ENCODE results near the gene CXCL13.
A peak's percentile ranks its signal among the peaks of the same experiment; 100 is the strongest.
"Not testable (repeated sequence)": the region's sequence is repeated elsewhere in the genome, so short reads cannot be mapped to it uniquely, and the experiment has no call there.

The CXCL13 gene

GRCh38 chr4:77605210-77605902, at the start of gene CXCL13:
Gene CXCL13 (plus strand): TSS chr4:77605820. CDS start chr4:77605866, 46 bp downstream.
- DNase-seq (ENCODE audit: low read depth in 2 of 2), result no peak

GRCh38 chr4:77560170-77560569, 45.5 kb upstream of the CXCL13 start:
- DNase-seq (ENCODE audit: low read depth in 2 of 2), result no peak

DNA sequence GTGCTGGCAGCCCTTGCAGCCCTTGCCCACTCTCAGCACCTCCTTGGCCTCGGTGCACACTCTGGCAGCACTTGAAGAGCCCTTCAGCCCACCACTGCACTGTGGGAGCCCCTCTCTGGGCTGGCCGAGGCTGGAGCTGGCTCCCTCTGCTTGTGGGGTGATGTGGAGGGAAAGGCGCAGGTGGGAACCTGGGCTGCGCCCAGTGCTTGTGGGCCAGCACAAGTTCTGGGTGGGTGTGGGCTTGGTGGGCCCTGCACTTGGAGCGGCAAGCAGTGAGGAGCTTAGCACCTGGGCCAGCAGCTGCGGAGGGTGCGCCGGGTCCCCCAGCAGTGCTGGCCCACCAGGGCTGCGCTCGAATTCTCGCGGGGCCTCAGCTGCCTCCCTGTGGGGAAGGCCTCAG, 43.9 kb upstream of the CXCL13 start:
- not testable (repeated sequence) for DNase-seq (ENCODE audit: low read depth in 2 of 2)

DNA sequence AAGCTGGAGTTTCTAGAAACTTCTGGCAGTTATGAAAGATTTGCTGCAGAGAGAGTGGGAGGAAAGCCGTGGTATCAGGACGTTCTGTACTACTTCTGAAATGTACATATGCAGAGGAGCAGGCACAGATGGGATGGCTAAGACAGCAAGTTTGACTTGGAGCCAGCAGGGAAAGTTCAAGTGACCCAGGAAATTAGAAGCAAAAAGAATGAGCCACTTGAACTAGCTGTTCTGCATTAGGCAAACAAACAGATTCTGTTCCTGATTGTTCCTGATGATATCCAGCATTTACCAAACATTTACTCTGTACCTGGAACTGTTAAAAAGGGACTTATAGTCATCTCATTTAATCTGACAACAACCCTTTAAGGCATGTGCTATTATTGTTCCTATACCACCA, 41.4 kb upstream of the CXCL13 start:
- no peak for DNase-seq (ENCODE audit: low read depth in 2 of 2)

DNA sequence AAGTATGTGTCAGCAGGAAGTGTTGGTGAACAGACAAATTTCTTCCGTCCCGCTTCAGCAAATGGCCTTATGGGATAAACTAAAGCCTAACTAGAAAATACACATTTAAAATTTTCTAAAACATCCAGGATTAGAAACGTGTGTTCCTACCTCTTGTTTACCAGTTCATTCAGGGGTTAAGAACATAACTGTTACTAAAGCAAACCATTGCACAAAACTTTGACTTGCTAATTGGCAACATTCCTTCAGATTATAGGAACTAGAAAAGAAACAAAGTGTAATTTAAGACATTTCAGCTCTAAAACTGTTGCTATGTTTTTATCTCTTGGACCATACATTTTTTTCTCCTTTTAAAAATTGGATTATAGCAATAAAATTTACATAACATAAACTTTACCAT, 39.5 kb upstream of the CXCL13 start:
- DNase-seq (ENCODE audit: low read depth in 2 of 2), result no peak

DNA sequence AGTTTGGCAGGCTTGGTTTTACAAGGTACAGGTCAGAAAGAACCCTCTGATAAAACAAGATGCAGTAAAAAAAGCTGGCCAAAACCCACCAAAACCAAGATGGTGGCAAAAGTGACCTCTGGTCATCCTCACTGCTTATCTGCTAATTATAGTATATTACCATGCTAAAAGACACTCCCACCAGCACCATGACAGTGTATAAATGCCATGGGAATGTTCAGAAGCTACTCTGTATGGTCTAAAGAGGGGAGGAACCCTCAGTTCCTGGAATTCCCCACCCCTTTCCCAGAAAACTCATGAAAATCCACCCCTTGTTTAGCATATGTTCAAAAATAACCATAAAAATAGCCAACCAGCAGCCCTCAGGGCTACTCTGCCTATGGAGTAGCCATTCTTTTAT, 38.1 kb upstream of the CXCL13 start:
- no peak for DNase-seq (ENCODE audit: low read depth in 2 of 2)

GRCh38 chr4:77570508-77571214, 35.0 kb upstream of the CXCL13 start:
- not testable (repeated sequence) for DNase-seq (ENCODE audit: low read depth in 2 of 2)

- no peak for DNase-seq (ENCODE audit: low read depth in 2 of 2)
Measured at GRCh38 chr4:77576351-77576750, 29.3 kb upstream of the CXCL13 start.

DNA sequence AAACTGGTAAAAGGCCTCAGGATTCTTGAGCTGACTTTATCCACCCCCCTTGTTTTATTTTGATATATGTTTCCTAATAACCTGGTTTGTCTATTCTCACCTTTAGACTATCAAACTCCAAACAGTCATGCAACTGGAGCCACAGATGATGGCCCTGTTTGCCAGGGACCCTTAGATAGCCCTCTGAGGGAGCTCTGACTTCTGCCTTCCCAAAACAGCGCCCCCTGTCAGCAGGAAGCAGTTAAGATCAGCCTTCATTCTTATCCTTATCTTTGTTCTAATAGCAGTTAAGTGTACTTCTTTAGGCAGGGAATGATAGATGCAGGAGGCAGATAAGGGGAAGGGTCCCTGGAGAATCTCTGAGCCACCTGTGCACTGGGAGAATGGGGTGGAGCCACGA, 27.5 kb upstream of the CXCL13 start:
- no peak for DNase-seq (ENCODE audit: low read depth in 2 of 2)

- no peak for DNase-seq (ENCODE audit: low read depth in 2 of 2)
Measured at GRCh38 chr4:77579406-77580076, 26.1 kb upstream of the CXCL13 start.

DNA sequence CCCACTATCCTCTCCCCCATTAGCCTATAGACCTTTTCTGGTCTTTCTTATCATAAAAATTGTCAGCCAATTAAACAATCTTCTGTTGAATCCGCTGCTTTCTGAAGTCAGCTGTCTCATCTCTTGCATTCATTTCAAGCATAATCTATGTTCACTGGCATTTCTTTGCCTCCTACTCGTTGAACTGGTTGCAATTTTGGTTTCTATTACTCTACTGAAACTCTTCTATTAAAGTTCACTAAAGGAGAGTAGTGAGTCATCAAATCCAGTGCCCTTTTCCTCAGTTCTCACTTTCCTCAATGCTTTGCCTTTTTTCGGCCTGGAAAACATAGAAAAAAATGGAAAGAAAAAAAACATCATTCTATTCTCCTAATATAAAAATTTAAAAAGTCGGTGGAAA, 23.9 kb upstream of the CXCL13 start:
- no peak for DNase-seq (ENCODE audit: low read depth in 2 of 2)

GRCh38 chr4:77582156-77582555, 23.5 kb upstream of the CXCL13 start:
- DNase-seq (ENCODE audit: low read depth in 2 of 2), result no peak

- DNase-seq (ENCODE audit: low read depth in 2 of 2), result no peak
Measured at GRCh38 chr4:77582711-77583110, 22.9 kb upstream of the CXCL13 start.

- DNase-seq (ENCODE audit: low read depth in 2 of 2), result peak; percentile 71 to 74
Measured at GRCh38 chr4:77586951-77587383, 18.7 kb upstream of the CXCL13 start.

DNA sequence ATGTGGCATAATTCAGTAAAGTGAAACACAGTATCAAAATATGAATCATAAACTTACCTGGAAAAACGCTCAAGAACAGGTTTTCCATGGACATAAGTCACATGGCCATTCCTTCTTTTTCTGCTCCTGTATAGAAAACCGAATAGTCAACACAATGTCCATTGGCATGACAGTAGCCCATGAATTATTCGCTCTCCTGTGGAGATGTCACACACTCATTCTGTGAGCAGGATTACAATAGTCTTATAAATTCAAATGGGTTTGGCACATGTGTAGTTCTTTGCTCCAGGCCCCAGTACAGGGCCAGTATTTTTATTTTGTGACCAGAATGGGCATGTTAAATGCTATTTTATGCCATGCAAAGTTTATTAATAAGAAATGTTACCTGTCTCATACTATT, 15.1 kb upstream of the CXCL13 start:
- no peak for DNase-seq (ENCODE audit: low read depth in 2 of 2)

GRCh38 chr4:77591532-77591931, 14.1 kb upstream of the CXCL13 start:
- no peak for DNase-seq (ENCODE audit: low read depth in 2 of 2)

DNA sequence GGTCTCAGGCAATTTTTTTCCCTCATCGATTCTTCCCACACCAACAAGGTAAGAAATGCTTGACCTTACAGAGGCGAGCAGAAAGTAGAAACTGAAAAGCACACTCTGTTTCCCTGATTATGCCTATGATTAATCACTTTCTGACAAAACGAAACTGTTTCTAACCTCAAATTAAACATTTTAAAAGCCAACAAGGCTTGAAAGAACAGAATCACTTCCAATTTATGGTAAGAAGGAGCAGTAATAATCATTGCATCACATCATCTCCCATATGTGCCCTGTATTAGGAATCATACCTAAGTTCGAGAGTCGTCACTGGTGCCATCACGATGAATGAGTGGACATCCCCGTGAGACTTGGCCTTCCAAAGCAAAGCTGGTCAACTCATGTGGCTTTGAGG, 12.5 kb upstream of the CXCL13 start:
- no peak for DNase-seq (ENCODE audit: low read depth in 2 of 2)

DNA sequence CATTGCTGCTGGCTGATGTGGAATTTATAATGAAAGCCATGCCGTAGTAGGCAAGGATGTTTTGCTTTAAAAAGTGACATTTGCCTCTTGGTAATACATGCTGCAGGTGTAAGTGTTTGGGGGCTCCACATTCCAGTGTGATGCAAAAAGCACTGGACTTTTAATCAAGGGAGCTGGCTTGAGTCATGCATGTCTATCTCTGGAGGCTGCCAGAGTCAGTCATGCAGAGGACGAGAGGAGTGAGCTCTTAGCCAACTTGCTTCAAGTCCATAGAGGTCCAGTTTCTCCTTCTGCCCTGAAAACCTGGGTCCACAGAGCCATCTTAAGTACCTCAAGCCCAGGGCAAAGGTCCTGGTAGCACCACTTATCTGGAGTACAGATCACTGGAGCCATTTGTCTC, 11.6 kb upstream of the CXCL13 start:
- no peak for DNase-seq (ENCODE audit: low read depth in 2 of 2)

- no peak for DNase-seq (ENCODE audit: low read depth in 2 of 2)
Measured at GRCh38 chr4:77595364-77595973, 10.2 kb upstream of the CXCL13 start.

DNA sequence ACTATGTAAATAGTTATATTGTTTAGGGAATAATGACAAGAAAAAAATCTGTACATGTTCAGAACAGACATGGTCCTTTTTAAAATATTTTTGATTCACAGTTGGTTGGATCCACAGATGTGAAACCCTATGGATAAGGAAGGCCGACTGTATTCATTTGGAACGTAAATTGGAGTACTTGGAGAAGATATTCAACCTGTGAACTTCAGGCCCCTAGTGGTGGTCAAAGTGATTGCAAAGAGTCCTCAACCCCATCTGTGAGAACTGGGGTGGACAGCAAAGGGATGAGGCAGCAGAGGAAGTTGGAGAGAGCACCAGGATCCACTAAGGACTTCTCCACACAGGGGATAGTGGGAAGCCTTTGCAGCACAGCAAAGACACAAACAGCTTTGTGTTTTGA, 6.2 kb upstream of the CXCL13 start:
- DNase-seq (ENCODE audit: low read depth in 2 of 2), result no peak

- no peak for DNase-seq (ENCODE audit: low read depth in 2 of 2)
Measured at GRCh38 chr4:77600521-77601451, 4.8 kb upstream of the CXCL13 start.
